SK-N-SH treated with all-trans-retinoic acid at 6 μM for 48 hours (cell line): ENCODE measurements around the gene APLF.

Source experiments
- ARNTL ChIP-seq: fragments of 450-650 bp; formaldehyde crosslinking; IDR thresholded peaks from 2 replicates; pipeline ENCODE4 v1.5.0; 2020; ENCODE audit warnings: low read depth, mild to moderate bottlenecking, moderate library complexity, borderline replicate concordance
- CSDC2 ChIP-seq: fragments of 250-450 bp; sonication (Bioruptor Pico); IDR thresholded peaks from 2 replicates; pipeline ENCODE4 v1.5.0; 2020; ENCODE audit warnings: mild to moderate bottlenecking, moderate library complexity
- ESRRG ChIP-seq: fragments of 250-450 bp; sonication (Bioruptor Pico); IDR thresholded peaks from 2 replicates; pipeline ENCODE4 v1.6.1; 2021; ENCODE audit warnings: mild to moderate bottlenecking
- ISL1 ChIP-seq: fragments of 250-450 bp; sonication (Bioruptor Pico); IDR thresholded peaks from 2 replicates; pipeline ENCODE4 v2.1.2; 2022; ENCODE audit warnings: mild to moderate bottlenecking, moderate library complexity
- OSR1 ChIP-seq: fragments of 250-450 bp; sonication (Bioruptor Pico); IDR thresholded peaks from 2 replicates; pipeline ENCODE4 v1.8.0; 2022; ENCODE audit warnings: moderate library complexity, mild to moderate bottlenecking, inconsistent platforms
- PATZ1 ChIP-seq: fragments of 250-450 bp; sonication (Bioruptor Pico); IDR thresholded peaks from 2 replicates; pipeline ENCODE4 v1.8.0; 2020; ENCODE audit warnings: mild to moderate bottlenecking, moderate library complexity, borderline replicate concordance
- POU6F1 ChIP-seq: fragments of 250-450 bp; sonication (Bioruptor Pico); IDR thresholded peaks from 2 replicates; pipeline ENCODE4 v1.8.0; 2021; ENCODE audit warnings: low read depth, mild to moderate bottlenecking, moderate library complexity, borderline replicate concordance
- PPARA ChIP-seq: fragments of 250-450 bp; sonication (Bioruptor Pico); IDR thresholded peaks from 2 replicates; pipeline ENCODE4 v1.5.0; 2020; ENCODE audit warnings: mild to moderate bottlenecking, borderline replicate concordance
- RARB ChIP-seq: fragments of 250-450 bp; sonication (Bioruptor Pico); IDR thresholded peaks from 2 replicates; pipeline ENCODE4 v1.8.0; 2021; ENCODE audit warnings: mild to moderate bottlenecking, moderate library complexity
- TCF4 ChIP-seq: fragments of 250-450 bp; sonication (Bioruptor Pico); IDR thresholded peaks from 2 replicates; pipeline ENCODE4 v1.8.0; 2021; ENCODE audit warnings: mild to moderate bottlenecking, moderate library complexity, borderline replicate concordance
- TOX ChIP-seq: fragments of 250-450 bp; sonication (Bioruptor Pico); IDR thresholded peaks from 2 replicates; pipeline ENCODE4 v1.8.0; 2021; ENCODE audit warnings: mild to moderate bottlenecking, moderate library complexity, borderline replicate concordance
- ZFP30 ChIP-seq: fragments of 450-650 bp; formaldehyde crosslinking; IDR thresholded peaks from 2 replicates; pipeline ENCODE4 v1.5.0; 2022; ENCODE audit warnings: mild to moderate bottlenecking, moderate library complexity
- ZNF70 ChIP-seq: fragments of 450-650 bp; formaldehyde crosslinking; IDR thresholded peaks from 2 replicates; pipeline ENCODE4 v1.5.0; 2020; ENCODE audit warnings: mild to moderate bottlenecking, moderate library complexity
- TF ChIP-seq, protein P1 (sequence below): fragments of 250-450 bp; sonication (Bioruptor Pico); IDR thresholded peaks from 2 replicates; pipeline ENCODE4 v1.5.1; 2020; ENCODE audit warnings: low read depth, mild to moderate bottlenecking, moderate library complexity

GRCh38 chr2:68516051-68516955 is 48.9 kb downstream of the APLF start:
- TF ChIP-seq PPARA (CRISPR knock-in tag) (no peak), OSR1 (CRISPR knock-in tag) (no peak), ISL1 (CRISPR knock-in tag) (no peak), ESRRG (CRISPR knock-in tag) (no peak), ZFP30 (CRISPR knock-in tag) (no peak), RARB (CRISPR knock-in tag) (no peak), ARNTL (CRISPR knock-in tag) (no peak), CSDC2 (CRISPR knock-in tag) (no peak), POU6F1 (CRISPR knock-in tag) (no peak), PATZ1 (CRISPR knock-in tag) (no peak), ZNF70 (CRISPR knock-in tag) (no peak), TOX (CRISPR knock-in tag) (no peak), TCF4 (CRISPR knock-in tag) (no peak)
- TF ChIP-seq, protein P1, sequence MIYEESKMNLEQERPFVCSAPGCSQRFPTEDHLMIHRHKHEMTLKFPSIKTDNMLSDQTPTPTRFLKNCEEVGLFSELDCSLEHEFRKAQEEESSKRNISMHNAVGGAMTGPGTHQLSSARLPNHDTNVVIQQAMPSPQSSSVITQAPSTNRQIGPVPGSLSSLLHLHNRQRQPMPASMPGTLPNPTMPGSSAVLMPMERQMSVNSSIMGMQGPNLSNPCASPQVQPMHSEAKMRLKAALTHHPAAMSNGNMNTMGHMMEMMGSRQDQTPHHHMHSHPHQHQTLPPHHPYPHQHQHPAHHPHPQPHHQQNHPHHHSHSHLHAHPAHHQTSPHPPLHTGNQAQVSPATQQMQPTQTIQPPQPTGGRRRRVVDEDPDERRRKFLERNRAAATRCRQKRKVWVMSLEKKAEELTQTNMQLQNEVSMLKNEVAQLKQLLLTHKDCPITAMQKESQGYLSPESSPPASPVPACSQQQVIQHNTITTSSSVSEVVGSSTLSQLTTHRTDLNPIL = no peak
